HepG2 (cell line): ENCODE data around the gene SPTBN4. TPM values are rescaled to one million over a fixed set of nuclear protein-coding genes. Genes with fewer than 3 reads are reported as not detected.

ENCODE experiments used
- AHDC1 ChIP-seq: sonication (generic); formaldehyde crosslinking; IDR thresholded peaks from 2 replicates; pipeline ENCODE4 v1.5.1; 2020; ENCODE audit warnings: mild to moderate bottlenecking, missing genetic modification reagents, borderline replicate concordance
- ATF4 ChIP-seq, 2 experiments: fragments of 450-650 bp in 1 of 2; sonication (generic) in 1 of 2; formaldehyde crosslinking; IDR thresholded peaks; 2 replicates each; pipeline versions ENCODE4 v1.5.0 to v1.8.0; 2020 to 2022; ENCODE audit warnings: mild to moderate bottlenecking in 1 of 2, missing genetic modification reagents in 1 of 2
- BCL6 ChIP-seq: IDR thresholded peaks from 2 replicates; pipeline ENCODE4 v1.6.1; 2016; ENCODE audit warnings: missing genetic modification reagents, missing compliant biosample characterization
- CEBPZ ChIP-seq: IDR thresholded peaks from 2 replicates; pipeline ENCODE4 v1.6.1; 2012; ENCODE audit warnings: low read length, improper control_type of control experiment
- PLSCR1 ChIP-seq: sonication (generic); formaldehyde crosslinking; IDR thresholded peaks from 2 replicates; pipeline ENCODE4 v1.5.0; 2020; ENCODE audit warnings: missing genetic modification reagents, mild to moderate bottlenecking, borderline replicate concordance
- ZBTB37 ChIP-seq: sonication (generic); formaldehyde crosslinking; IDR thresholded peaks from 2 replicates; pipeline ENCODE4 v1.4.0; 2020; ENCODE audit warnings: mild to moderate bottlenecking, missing genetic modification reagents
- ZNF253 ChIP-seq: sonication (generic); formaldehyde crosslinking; IDR thresholded peaks from 2 replicates; pipeline ENCODE4 v1.8.0; 2022; ENCODE audit warnings: mild to moderate bottlenecking, missing genetic modification reagents, borderline replicate concordance
- ZNF496 ChIP-seq: sonication (generic); formaldehyde crosslinking; IDR thresholded peaks from 2 replicates; pipeline ENCODE4 v1.8.1; 2023; ENCODE audit warnings: mild to moderate bottlenecking, moderate library complexity, missing genetic modification reagents; ENCODE audit not compliant: insufficient replicate concordance
- ZSCAN31 ChIP-seq: sonication (generic); formaldehyde crosslinking; IDR thresholded peaks from 2 replicates; pipeline ENCODE4 v1.5.0; 2020; ENCODE audit warnings: low read depth, mild to moderate bottlenecking, missing genetic modification reagents
- polyA plus RNA-seq, 8 experiments: library from polyadenylated mRNA; depleted of rRNA in 3 of 8; stranded (reverse) in 7 of 8; unstranded in 1 of 8; fragments of >200 nt; fragmentation: Illumina TruSeq in 4 of 8; extraction: Trizol in 4 of 8; gene quantifications; 2 replicates each; pipeline versions ENCODE4 v1.2.1 to v1.2.3, GENCODE V29; 2011 to 2016; ENCODE audit warnings: low read depth in 4 of 8, missing spikeins in 1 of 8, mixed read lengths in 1 of 8; ENCODE audit not compliant: insufficient read depth in 1 of 8
- total RNA-seq, 5 experiments: library from RNA; depleted of rRNA; stranded (reverse); fragments of >200 nt; fragmentation: Illumina TruSeq; extraction: Trizol; gene quantifications; 2 replicates each; pipeline ENCODE4 v1.2.3, GENCODE V29; 2016; ENCODE audit warnings: low read depth in 1 of 5

SPTBN4 gene
- total and polyA plus RNA-seq, 2 of the 13 experiments (the other 11 are each of a cell fraction or from before 2014, with no cell fraction given): 0.11 TPM

DNA sequence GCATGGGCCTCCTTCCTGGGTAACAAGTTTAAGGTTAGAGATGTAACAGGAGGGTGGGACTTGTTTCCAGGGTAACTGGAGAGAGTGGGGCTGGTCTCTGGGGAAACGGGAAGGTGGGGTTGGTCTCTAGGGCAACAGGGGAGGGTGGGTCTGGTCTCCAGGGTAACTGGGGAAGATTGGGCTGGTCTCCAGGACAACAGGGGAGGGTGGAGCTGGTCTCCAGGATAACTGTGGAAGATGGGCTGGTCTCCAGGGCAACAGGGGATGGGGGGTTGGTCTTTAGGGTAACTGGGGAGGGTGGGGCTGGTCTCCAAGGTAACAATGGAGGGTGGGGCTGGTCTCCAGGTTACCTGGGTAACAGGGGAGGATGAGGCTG is 36.5 kb downstream of the SPTBN4 start (continued):
- no peak for TF ChIP-seq AHDC1 (CRISPR knock-in tag)
- no peak for TF ChIP-seq BCL6 (CRISPR knock-in tag)
- TF ChIP-seq CEBPZ: no peak
- no peak for TF ChIP-seq PLSCR1
- no peak for TF ChIP-seq ZBTB37
- TF ChIP-seq ZNF253 (CRISPR knock-in tag): no peak
- TF ChIP-seq ZNF496: no peak
- TF ChIP-seq ATF4 (CRISPR knock-in tag; IDR thresholded peaks at IDR 0.05): no peak
- TF ChIP-seq ZSCAN31: no peak
